GM19025 (cell line): Measurements from ENCODE around the gene USP36.

Experiments
- ATAC-seq: cut with Tn5 transposase; IDR thresholded peaks from one replicate; pipeline ENCODE4 v1.9.1; 2021; ENCODE audit warnings: mild to moderate bottlenecking, low read depth, moderate library complexity; ENCODE audit not compliant: unreplicated experiment

USP36 gene

GRCh38 chr17:78748048-78748729, 92.4 kb downstream of the USP36 start:
- no peak for ATAC-seq

DNA sequence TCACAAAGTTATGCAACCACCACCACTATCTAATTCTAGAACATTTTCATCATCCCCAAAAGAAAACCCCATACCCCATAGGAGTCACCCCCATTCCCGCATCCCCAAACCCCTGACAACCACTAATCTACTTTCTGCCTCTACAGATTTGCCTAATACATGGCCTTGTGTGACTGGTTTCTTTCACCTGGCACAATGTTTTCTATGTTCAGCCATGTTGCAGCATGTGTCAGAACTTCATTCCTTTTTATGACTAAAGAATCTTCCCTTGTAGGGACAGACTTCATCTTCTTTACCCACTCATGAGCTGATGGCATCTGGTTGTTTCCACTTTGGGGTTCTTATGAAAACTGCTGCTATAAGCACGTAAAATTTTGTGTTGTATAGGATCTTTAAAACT, 93.1 kb downstream of the USP36 start:
- no peak for ATAC-seq

- ATAC-seq, result no peak
These were observed 93.7 kb downstream of the USP36 start for GRCh38 chr17:78746949-78747269.

DNA sequence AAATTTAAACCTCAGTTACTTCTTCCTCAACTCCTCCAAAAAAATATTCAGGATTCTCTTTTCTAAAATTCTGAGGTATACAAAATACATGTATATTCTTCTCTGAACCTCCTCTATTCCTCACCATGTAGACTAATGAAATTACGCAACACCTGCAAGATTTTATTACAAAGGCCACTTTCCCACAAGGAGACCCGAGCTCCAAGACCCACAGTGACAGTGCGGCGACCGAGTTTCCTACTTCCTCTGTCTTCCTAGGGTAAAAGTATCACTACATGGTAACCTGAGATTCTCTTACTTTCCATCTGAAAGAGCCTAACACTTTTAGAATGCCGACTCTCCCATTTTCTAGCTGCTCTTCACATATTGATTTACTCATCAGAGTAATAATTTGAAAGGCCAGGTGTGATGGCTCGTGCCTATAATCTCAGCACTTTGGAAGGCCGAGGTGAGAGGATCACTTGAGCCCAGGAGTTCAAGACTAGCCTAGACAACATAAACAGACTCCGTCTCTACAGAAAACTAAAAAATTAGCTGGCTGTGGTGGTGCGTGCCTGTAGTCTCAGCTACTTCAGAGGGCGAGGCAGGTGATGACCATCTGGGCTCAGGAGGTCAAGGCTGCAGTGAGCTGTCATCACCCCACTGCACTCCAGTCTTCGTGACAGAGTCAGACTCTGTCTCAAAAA, 94.2 kb downstream of the USP36 start:
- no peak for ATAC-seq
